ENCODE results near the gene FAM72A.
A peak's percentile ranks its signal among the peaks of the same experiment; 100 is the strongest.
"Not testable (repeated sequence)": the region's sequence is repeated elsewhere in the genome, so short reads cannot be mapped to it uniquely, and the experiment has no call there.

GRCh38 chr1:206175459-206176113, 27.1 kb downstream of the FAM72A start:
- peak in 1 of 6 experiments; percentile 19 for TF ChIP-seq CTCF (IDR thresholded peaks at IDR 0.05)
- not testable (repeated sequence) for TF ChIP-seq POLR2A (IDR thresholded peaks at IDR 0.05)
